HCT116 (cell line): ENCODE results near the gene ARID5B. TPM values are rescaled to one million over a fixed set of nuclear protein-coding genes. Genes with fewer than 3 reads are reported as not detected.

Experiments used
- ATAC-seq: fragments of 200-7000 bp; cut with Tn5 transposase; 2 replicates; pipeline ENCODE4 v1.9.1; 2020; ENCODE audit warnings: mild to moderate bottlenecking, moderate library complexity
- BruUV-seq: library from RNA; stranded (reverse); fragments of 400-500 nt; replicated peaks from 2 replicates; lab custom pipeline; 2021; lab: Mats Ljungman, UMichigan
- CTCF ChIA-PET: fragments of 300-600 bp; sonication (Branson Sonifier 250); formaldehyde crosslinking; loops from one replicate; lab custom pipeline; 2021; ENCODE audit warnings: antibody characterized with exemption; lab: Charles Lee
- POLR2A ChIA-PET: fragments of 300-600, 350-600 bp; sonication (Branson Sonifier 250); formaldehyde crosslinking; loops from one replicate; lab custom pipeline; 2021; ENCODE audit warnings: antibody characterized with exemption; lab: Charles Lee
- RAD21 ChIA-PET, 2 experiments: fragments of 300-600 bp; sonication (Branson Sonifier 250); formaldehyde crosslinking; loops; one replicate each; lab custom pipeline; 2023; ENCODE audit warnings: low total read pairs in 2 of 2; ENCODE audit not compliant: uncharacterized antibody in 2 of 2, unreplicated experiment in 2 of 2, low non-redundant PET in 1 of 2; lab: Charles Lee
- DNase-seq: peaks from one replicate; pipeline ENCODE4 v3.0.0-alpha.2; 2010; ENCODE audit warnings: low read depth, low spot score
- H2AFZ ChIP-seq: fragments of 200-600 bp; shearing (Covaris generic), sonication (generic); 2 replicates; pipeline ENCODE4 v1.6.1; 2017; ENCODE audit warnings: low read depth, mixed run types, mixed read lengths, antibody characterized with exemption, low read length; ENCODE audit not compliant: poor library complexity, severe bottlenecking
- H3K27ac ChIP-seq: 2 replicates; pipeline ENCODE4 v1.5.1; 2012; ENCODE audit warnings: low read depth, low read length
- H3K27me3 ChIP-seq: fragments of 200-600 bp; sonication (generic); 2 replicates; pipeline ENCODE4 v1.6.1; 2016; ENCODE audit warnings: mixed run types, low read length, mixed read lengths; ENCODE audit not compliant: insufficient read depth
- H3K36me3 ChIP-seq, 2 experiments: fragments of 200-500 bp in 1 of 2; fragments of 200-600 bp in 1 of 2; sonication (Bioruptor generic) in 1 of 2; sonication (generic) in 1 of 2; 2 replicates each; pipeline versions ENCODE4 v1.5.1 to v1.6.1; 2014 to 2016; ENCODE audit warnings: low read length in 2 of 2, inconsistent platforms in 1 of 2, mixed read lengths in 1 of 2, mixed run types in 1 of 2; ENCODE audit not compliant: insufficient read depth in 2 of 2, control insufficient read depth in 1 of 2
- H3K4me1 ChIP-seq, 2 experiments: fragments of 200-600 bp in 1 of 2; sonication (generic) in 1 of 2; 2 replicates each; pipeline versions ENCODE4 v1.5.1 to v1.6.1; 2012 to 2017; ENCODE audit warnings: low read length in 2 of 2, inconsistent platforms in 1 of 2, mild to moderate bottlenecking in 1 of 2, mixed read lengths in 1 of 2, mixed run types in 1 of 2, moderate library complexity in 1 of 2; ENCODE audit not compliant: insufficient read depth in 2 of 2, control insufficient read depth in 1 of 2
- H3K4me2 ChIP-seq: fragments of 200-600 bp; sonication (generic); 2 replicates; pipeline ENCODE4 v1.6.1; 2017; ENCODE audit warnings: mixed run types, low read length, mixed read lengths
- H3K4me3 ChIP-seq, 2 experiments: fragments of 200-600 bp in 1 of 2; sonication (generic) in 1 of 2; replicated peaks in 1 of 2; 2 replicates each; pipeline ENCODE4 v1.5.1; 2011 to 2016; ENCODE audit warnings: low read length in 2 of 2, control low read depth in 1 of 2, low read depth in 1 of 2, mild to moderate bottlenecking in 1 of 2, mixed read lengths in 1 of 2, mixed run types in 1 of 2
- H3K79me2 ChIP-seq: fragments of 200-600 bp; sonication (generic); 2 replicates; pipeline ENCODE4 v1.6.1; 2017; ENCODE audit warnings: mild to moderate bottlenecking, mixed run types, low read length, moderate library complexity, mixed read lengths; ENCODE audit not compliant: insufficient read depth
- H3K9ac ChIP-seq: fragments of 200-600 bp; sonication (generic); 2 replicates; pipeline ENCODE4 v1.6.1; 2016; ENCODE audit warnings: low read length, mixed read lengths
- H3K9me2 ChIP-seq: fragments of 200-600 bp; sonication (generic), shearing (Covaris generic); 2 replicates; pipeline ENCODE4 v1.6.1; 2017; ENCODE audit warnings: mixed run types, mild to moderate bottlenecking, moderate library complexity; ENCODE audit not compliant: insufficient read depth
- H3K9me3 ChIP-seq, 2 experiments: fragments of 200-500 bp in 1 of 2; fragments of 200-600 bp in 1 of 2; sonication (Bioruptor generic) in 1 of 2; sonication (generic) in 1 of 2; 2 replicates each; pipeline ENCODE4 v1.6.1; 2014 to 2017; ENCODE audit warnings: low read length in 2 of 2, mixed read lengths in 2 of 2, inconsistent platforms in 1 of 2, low read depth in 1 of 2, mild to moderate bottlenecking in 1 of 2, mixed run types in 1 of 2, moderate library complexity in 1 of 2; ENCODE audit not compliant: control insufficient read depth in 1 of 2, insufficient read depth in 1 of 2
- H4K20me1 ChIP-seq: fragments of 200-600 bp; sonication (generic), shearing (Covaris generic); 2 replicates; pipeline ENCODE4 v1.6.1; 2017; ENCODE audit warnings: mixed run types, mild to moderate bottlenecking, moderate library complexity; ENCODE audit not compliant: insufficient read depth
- ATF3 ChIP-seq: IDR thresholded peaks from 2 replicates; pipeline ENCODE4 v1.6.1; 2012
- CBX3 ChIP-seq: IDR thresholded peaks from 2 replicates; pipeline ENCODE4 v1.6.1; 2012; ENCODE audit warnings: low read depth
- CTCF ChIP-seq, 3 experiments: fragments of 200-600 bp in 1 of 3; sonication (generic) in 1 of 3; IDR thresholded peaks in 2 of 3; conservative IDR thresholded peaks in 1 of 3; 2 replicates each; pipeline ENCODE4 v1.5.1; 2012 to 2017; ENCODE audit warnings: low read depth in 2 of 3, low read length in 2 of 3, antibody characterized with exemption in 1 of 3, borderline replicate concordance in 1 of 3, control low read depth in 1 of 3, mild to moderate bottlenecking in 1 of 3, mixed read lengths in 1 of 3, mixed run types in 1 of 3, moderate library complexity in 1 of 3; ENCODE audit not compliant: insufficient read depth in 1 of 3
- ELF1 ChIP-seq: IDR thresholded peaks from 2 replicates; pipeline ENCODE4 v1.6.1; 2012; ENCODE audit warnings: low read depth, borderline replicate concordance
- EZH2phosphoT487 ChIP-seq: fragments of 200-600 bp; IDR thresholded peaks from 2 replicates; pipeline ENCODE4 v1.6.1; 2018; ENCODE audit warnings: antibody characterized with exemption, borderline replicate concordance
- JUND ChIP-seq: IDR thresholded peaks from 2 replicates; pipeline ENCODE4 v1.6.1; 2012
- MAX ChIP-seq: IDR thresholded peaks from 2 replicates; pipeline ENCODE4 v1.6.1; 2012
- POLR2A ChIP-seq: IDR thresholded peaks from 2 replicates; pipeline ENCODE4 v1.7.0; 2011; ENCODE audit warnings: borderline replicate concordance; ENCODE audit not compliant: insufficient read depth, insufficient read length; ENCODE audit errors: extremely low read depth
- RAD21 ChIP-seq: IDR thresholded peaks from 2 replicates; pipeline ENCODE4 v1.6.1; 2012; ENCODE audit warnings: low read depth, mild to moderate bottlenecking
- SIN3A ChIP-seq: IDR thresholded peaks from 2 replicates; pipeline ENCODE4 v1.6.1; 2012; ENCODE audit warnings: low read depth
- SP1 ChIP-seq: IDR thresholded peaks from 2 replicates; pipeline ENCODE4 v1.6.1; 2012; ENCODE audit warnings: low read depth
- TCF7L2 ChIP-seq: IDR thresholded peaks from 2 replicates; pipeline ENCODE4 v1.7.0; 2011; ENCODE audit warnings: borderline replicate concordance, inconsistent platforms; ENCODE audit not compliant: insufficient read depth, insufficient read length; ENCODE audit errors: extremely low read depth
- intact Hi-C: fragments of 100-400 bp; cut with micrococcal nuclease; formaldehyde crosslinking; loops from 2 replicates; pipeline ENCODE4 v1.10.0; 2022
- total RNA-seq: library from RNA; stranded (reverse); gene quantifications from one replicate; pipeline ENCODE4 v1.2.1, GENCODE V29; 2021; ENCODE audit not compliant: unreplicated experiment

The ARID5B gene
- total RNA-seq, 1 experiment from 2014 or later: 4.7 TPM

DNA sequence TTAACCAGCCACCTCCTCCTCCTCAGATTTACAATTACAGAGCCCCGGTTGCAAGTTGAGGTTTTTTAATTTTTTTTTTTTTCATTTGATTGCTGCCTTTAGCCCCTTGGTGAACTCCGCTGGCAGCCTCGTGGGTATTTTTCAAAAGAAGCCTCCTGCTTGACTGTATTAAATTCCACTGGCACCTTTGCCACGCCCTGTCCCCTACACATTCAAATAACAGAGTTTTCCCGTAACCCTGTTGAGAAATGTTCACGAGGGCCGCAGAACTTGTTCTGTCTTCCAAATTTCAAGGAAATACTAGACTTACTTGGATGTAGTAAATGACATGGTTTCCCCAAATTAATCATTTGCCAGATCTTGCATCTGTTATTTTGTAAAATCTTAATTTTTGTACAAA is 167.0 kb downstream of the ARID5B start:
- Histone ChIP-seq H3K79me2 (no peaks in the 10 kb centered on the region), H3K4me2 (no peak overlapping the region), H4K20me1 (no peaks in the 10 kb centered on the region), H3K4me3 (no peak overlapping the region), H3K9ac (no peak overlapping the region), H3K4me1 (no peaks in the 10 kb centered on the region), H3K27me3 (no peaks in the 10 kb centered on the region), H3K9me2 (no peaks in the 10 kb centered on the region), H2AFZ (no peak overlapping the region), H3K27ac (no peak overlapping the region), H3K36me3 (no peaks in the 10 kb centered on the region), H3K9me3 (no peaks in the 10 kb centered on the region)
- DNase-seq: no peak
- TF ChIP-seq POLR2A (no peak), RAD21 (no peak), EZH2phosphoT487 (no peak), CTCF (IDR thresholded peaks at IDR 0.05 in 2 of 3, conservative IDR thresholded peaks at IDR 0.05 in 1 of 3; ENCODE audit: borderline replicate concordance in 1 of 3, insufficient read depth in 1 of 3, low read depth in 2 of 3, low read length in 2 of 3) (no peak), CBX3 (no peak), ATF3 (no peak), JUND (no peak), ELF1 (no peak), TCF7L2 (no peak), MAX (no peak), SP1 (no peak), SIN3A (no peak)
- BruUV-seq: no TSS peak
- intact Hi-C loops: no loop called here
- ChIA-PET RAD21 (no interaction called here), POLR2A (no interaction called here), CTCF (interaction anchor here (0.6 kb wide), 1 partner anchor 31 kb away, joined by 3 read pairs; no protein-coding TSS in a partner anchor)
- ATAC-seq: no peak
